Type B pancreatic cell (in vitro differentiated cells): ENCODE measurements around the gene ELN. TPM values are rescaled to one million over a fixed set of nuclear protein-coding genes. Genes with fewer than 3 reads are reported as not detected.

Experiments
- DNase-seq: peaks from one replicate; pipeline ENCODE4 v3.0.0; 2021; ENCODE audit warnings: mixed read lengths; ENCODE audit not compliant: unreplicated experiment; ENCODE audit errors: extremely low spot score
- H3K27ac Mint-ChIP-seq: 2 replicates; pipeline ENCODE4 v1.8.0; 2021; ENCODE audit warnings: mild to moderate bottlenecking, mixed read lengths
- H3K27me3 Mint-ChIP-seq: 2 replicates; pipeline ENCODE4 v1.8.0; 2021; ENCODE audit warnings: mixed read lengths
- H3K36me3 Mint-ChIP-seq: 2 replicates; pipeline ENCODE4 v1.8.0; 2021; ENCODE audit warnings: mixed read lengths
- H3K4me1 Mint-ChIP-seq: one replicate; pipeline ENCODE4 v1.8.0; 2021; ENCODE audit warnings: mixed read lengths; ENCODE audit not compliant: unreplicated experiment
- H3K4me3 Mint-ChIP-seq: 2 replicates; pipeline ENCODE4 v1.8.0; 2021; ENCODE audit warnings: mild to moderate bottlenecking, mixed read lengths
- H3K9me3 Mint-ChIP-seq: 2 replicates; pipeline ENCODE4 v1.8.0; 2021; ENCODE audit warnings: mixed read lengths
- total RNA-seq: library from RNA; stranded (reverse); gene quantifications from 2 replicates; pipeline ENCODE4 v1.2.1, GENCODE V29; 2021; ENCODE audit warnings: low replicate concordance
- TF ChIP-seq, protein P1 (sequence below): fragments of 200-600 bp; sonication (generic); conservative IDR thresholded peaks from 2 replicates; pipeline ENCODE4 v1.5.0; 2021; ENCODE audit warnings: antibody characterized with exemption, mild to moderate bottlenecking

Gene ELN
- total RNA-seq, 1 donor from 2014 or later, result 8.8 TPM

DNA sequence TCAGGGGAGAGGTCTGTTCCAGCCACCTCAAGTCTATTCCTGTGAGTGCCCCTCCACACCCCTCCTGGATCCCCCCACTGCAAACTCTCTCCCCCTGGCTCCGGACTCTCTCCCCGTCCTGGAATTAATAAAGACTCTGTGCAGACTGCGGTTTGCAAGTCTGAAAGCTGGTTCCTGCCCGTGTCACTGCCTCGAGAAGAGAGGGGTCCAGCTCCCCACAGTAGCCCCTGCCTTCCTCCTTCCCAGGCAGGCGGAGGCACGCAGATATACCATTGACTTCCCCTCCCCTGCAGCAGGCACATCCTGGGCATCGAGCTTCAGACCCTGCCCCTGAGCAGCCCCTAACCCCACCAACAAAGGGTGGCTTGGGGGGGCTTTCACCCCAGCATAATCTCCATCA is 2.2 kb upstream of the ELN start:
- Mint-ChIP-seq H3K36me3 (no peaks in the 10 kb centered on the region), H3K27me3 (peaks cover 44% of the 10 kb centered on the region), H3K27ac (no peak overlapping the region), H3K4me1 (peaks cover 34% of the 10 kb centered on the region), H3K4me3 (no peak overlapping the region), H3K9me3 (no peaks in the 10 kb centered on the region)
- TF ChIP-seq, protein P1, sequence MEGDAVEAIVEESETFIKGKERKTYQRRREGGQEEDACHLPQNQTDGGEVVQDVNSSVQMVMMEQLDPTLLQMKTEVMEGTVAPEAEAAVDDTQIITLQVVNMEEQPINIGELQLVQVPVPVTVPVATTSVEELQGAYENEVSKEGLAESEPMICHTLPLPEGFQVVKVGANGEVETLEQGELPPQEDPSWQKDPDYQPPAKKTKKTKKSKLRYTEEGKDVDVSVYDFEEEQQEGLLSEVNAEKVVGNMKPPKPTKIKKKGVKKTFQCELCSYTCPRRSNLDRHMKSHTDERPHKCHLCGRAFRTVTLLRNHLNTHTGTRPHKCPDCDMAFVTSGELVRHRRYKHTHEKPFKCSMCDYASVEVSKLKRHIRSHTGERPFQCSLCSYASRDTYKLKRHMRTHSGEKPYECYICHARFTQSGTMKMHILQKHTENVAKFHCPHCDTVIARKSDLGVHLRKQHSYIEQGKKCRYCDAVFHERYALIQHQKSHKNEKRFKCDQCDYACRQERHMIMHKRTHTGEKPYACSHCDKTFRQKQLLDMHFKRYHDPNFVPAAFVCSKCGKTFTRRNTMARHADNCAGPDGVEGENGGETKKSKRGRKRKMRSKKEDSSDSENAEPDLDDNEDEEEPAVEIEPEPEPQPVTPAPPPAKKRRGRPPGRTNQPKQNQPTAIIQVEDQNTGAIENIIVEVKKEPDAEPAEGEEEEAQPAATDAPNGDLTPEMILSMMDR, result no peak
- no peak for DNase-seq

DNA sequence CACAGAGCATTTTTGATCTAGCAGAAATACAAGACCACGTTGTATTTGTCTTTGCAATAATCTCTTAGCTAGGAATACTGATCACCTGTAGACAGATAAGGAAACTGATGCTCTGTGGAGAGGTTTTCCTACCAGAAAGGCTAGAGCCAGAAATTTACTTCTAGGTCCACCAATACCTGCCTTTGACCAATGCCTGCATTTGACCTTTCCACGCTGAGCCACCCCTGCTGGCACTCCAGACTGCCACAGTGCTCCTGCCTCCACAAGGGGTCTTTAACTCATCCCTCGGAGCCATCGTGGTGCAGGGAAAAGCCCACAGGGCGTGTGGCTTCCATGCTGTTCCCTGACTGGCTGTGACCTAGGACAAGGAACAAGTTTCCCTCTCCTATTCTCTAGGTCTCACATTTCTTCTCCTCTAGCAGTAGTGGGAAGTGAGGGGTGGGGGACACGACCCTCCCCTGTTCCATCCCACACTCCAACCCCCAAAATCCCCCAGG is 1.5 kb upstream of the ELN start:
- Mint-ChIP-seq H3K27me3 (peaks cover 44% of the 10 kb centered on the region), H3K9me3 (no peaks in the 10 kb centered on the region), H3K27ac (no peak overlapping the region), H3K4me3 (no peak overlapping the region), H3K36me3 (no peaks in the 10 kb centered on the region), H3K4me1 (peaks cover 40% of the 10 kb centered on the region)
- TF ChIP-seq, protein P1, result no peak
- no peak for DNase-seq

DNA sequence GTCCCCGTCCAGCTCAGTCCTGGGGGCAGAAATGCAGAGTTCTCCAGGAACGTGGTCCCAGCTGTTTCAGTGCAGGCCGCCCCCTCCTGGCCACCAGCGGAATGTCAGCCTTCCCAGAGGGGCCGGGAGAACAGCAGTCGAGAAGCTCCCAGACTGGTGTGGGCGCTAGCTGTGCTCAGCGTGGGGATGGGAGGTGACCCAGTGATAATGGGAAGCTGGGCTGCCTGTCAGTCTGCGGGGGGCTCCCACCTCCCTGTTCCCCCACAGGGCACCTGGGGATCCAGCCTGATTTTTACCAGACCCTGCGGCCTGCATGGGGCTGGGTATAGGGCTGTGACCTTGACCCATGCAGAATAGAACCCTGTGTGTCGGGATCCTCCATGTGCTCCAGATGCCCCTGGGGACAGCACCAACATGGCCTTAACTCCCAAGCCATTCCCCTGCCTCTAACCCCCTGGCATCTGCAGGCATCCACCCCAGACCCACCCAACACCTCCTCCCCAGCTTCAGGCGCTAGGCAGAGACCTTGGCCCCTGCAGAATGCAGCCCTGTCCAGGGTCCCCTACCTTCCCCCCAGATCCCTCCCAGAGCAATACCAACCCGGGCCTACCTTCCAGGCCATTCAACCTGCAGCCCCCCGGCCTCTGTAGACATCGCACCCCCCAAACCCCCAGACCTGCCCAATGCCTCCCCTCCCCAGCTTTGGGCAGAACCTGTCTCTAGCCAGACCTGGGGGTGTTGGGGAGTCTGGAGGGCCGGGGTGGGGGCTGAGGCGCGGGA is 880 bp upstream of the ELN start:
- H3K36me3 Mint-ChIP-seq, result no peaks in the 10 kb centered on the region
- DNase-seq, result peak; percentile 84
- TF ChIP-seq, protein P1, result peak; percentile 92
- H3K4me1 Mint-ChIP-seq, result peaks cover 44% of the 10 kb centered on the region
- no peak overlapping the region for H3K27ac Mint-ChIP-seq
- peaks cover 44% of the 10 kb centered on the region for H3K27me3 Mint-ChIP-seq
- no peaks in the 10 kb centered on the region for H3K9me3 Mint-ChIP-seq
- no peak overlapping the region for H3K4me3 Mint-ChIP-seq

DNA sequence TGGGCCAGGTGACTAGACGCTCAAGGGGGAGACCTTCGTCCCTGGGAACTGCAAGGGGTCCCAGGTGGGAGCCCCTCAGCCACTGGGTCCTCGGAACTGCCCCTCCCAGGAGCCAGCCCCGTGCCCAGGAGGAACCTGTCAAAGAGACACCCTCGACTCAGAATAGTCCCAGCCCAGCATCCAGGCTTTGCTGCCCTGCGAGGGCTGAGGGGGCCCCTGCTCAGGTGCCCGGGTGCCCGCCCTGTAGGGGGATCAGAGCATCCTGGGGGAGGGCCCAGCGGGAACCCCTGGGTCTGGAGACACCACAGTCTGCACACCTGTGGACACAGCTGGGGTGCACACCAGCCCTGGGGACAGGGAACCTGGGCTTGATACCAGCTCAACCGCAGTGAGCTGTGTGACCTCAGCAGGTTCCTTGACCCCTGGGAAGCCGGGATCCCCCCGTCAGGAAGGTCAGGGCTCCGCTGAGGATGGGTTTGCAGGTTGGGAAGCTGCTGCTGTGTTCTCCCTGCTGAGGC is 407 bp downstream of the ELN start:
- H3K27ac Mint-ChIP-seq, result no peak overlapping the region
- TF ChIP-seq, protein P1, result no peak
- no peak for DNase-seq
- H3K9me3 Mint-ChIP-seq, result no peaks in the 10 kb centered on the region
- H3K36me3 Mint-ChIP-seq, result no peaks in the 10 kb centered on the region
- H3K4me3 Mint-ChIP-seq, result no peak overlapping the region
- peaks cover 45% of the 10 kb centered on the region for H3K4me1 Mint-ChIP-seq
- H3K27me3 Mint-ChIP-seq, result peaks cover 33% of the 10 kb centered on the region

DNA sequence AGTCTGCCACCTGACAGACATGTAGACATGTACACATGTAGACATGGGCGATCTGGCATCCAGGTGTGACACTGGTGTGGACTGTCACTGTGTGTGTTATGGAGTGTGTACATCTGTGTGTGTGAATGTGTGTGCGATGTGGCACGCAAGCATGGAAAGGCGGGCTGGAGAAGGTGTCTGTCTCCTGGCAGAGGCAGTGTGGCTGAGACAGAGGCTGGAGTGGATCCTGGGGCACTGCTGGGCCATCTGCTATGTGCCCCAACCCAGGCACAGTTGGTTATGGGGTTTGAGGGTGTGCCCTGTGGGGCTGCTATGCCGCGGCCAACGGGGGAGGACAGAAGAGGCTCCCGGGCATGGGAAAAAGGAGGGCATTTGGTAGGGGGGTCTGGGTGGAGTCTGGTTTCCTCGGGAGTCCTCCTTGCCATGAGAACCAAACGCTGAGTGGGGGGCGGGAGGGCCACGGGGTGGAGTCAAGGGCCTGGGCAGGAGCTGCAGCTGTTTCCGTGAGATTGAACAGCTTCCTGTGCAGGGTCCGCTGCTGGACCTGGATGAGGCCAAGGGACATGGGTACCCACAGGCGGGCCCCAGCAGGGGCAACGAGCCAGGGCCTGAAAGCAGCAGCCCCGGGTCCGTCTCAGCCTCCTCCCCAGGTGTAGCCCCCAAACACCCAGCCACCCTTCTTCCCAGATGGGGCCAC is 1.3 kb downstream of the ELN start:
- Mint-ChIP-seq H3K4me1 (peaks cover 46% of the 10 kb centered on the region), H3K27me3 (peaks cover 26% of the 10 kb centered on the region), H3K9me3 (no peaks in the 10 kb centered on the region), H3K4me3 (peak overlapping the region; percentile 15), H3K36me3 (no peaks in the 10 kb centered on the region), H3K27ac (no peak overlapping the region)
- DNase-seq, result no peak
- TF ChIP-seq, protein P1, result no peak
